Right lobe of liver (tissue), 4 donors: Measurements from ENCODE around the gene VPS37C.

Experiments used
- CTCF ChIP-seq, 4 donors: fragments of 200-600 bp in 3 of 4; fragments of 450-650 bp in 1 of 4; IDR thresholded peaks; one replicate each; pipeline versions ENCODE4 v1.5.1 to v1.8.0; 2016 to 2022; ENCODE audit warnings: antibody characterized with exemption in 4 of 4, mild to moderate bottlenecking in 2 of 4
- POLR2A ChIP-seq: fragments of 450-650 bp; IDR thresholded peaks from one replicate; pipeline ENCODE4 v1.6.1; 2017; ENCODE audit warnings: antibody characterized with exemption, mild to moderate bottlenecking
- donor health status: DM: no; HTN: no; CAD: no.
- donor health status: DM: no; HTN: no; CAD: no.
- donor health status: DM: no; HTN: yes; CAD: no.

- TF ChIP-seq CTCF (IDR thresholded peaks at IDR 0.05) (no peak), POLR2A (no peak)
Observed at GRCh38 chr11:61168800-61169199, 7.6 kb upstream of the VPS37C start.
